ENCODE data around the gene BLTP3A.

BLTP3A gene

DNA sequence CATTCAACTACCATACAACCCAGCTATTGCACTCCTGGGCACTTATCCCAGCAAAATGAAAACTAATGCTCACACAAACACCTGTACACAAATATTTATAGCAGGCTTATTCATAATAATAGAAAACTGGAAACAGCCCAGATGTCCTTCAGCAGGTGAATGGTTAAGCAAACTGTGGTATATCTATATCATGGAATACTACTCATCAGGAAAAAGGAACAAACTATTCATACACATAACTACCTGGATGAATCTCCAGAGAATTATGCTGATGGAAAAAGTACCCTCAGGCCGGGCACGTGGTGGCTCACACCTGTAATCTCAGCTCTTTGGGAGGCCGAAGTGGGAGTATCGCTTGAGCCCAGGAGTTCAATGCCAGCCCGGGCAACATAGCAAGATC, 3.8 kb upstream of the BLTP3A start:
- POLR2A ChIA-PET: no interaction called here
- CTCF ChIA-PET: no interaction called here
- no peak for DNase-seq (ENCODE audit: extremely low spot score)
- TF ChIP-seq, protein P1, sequence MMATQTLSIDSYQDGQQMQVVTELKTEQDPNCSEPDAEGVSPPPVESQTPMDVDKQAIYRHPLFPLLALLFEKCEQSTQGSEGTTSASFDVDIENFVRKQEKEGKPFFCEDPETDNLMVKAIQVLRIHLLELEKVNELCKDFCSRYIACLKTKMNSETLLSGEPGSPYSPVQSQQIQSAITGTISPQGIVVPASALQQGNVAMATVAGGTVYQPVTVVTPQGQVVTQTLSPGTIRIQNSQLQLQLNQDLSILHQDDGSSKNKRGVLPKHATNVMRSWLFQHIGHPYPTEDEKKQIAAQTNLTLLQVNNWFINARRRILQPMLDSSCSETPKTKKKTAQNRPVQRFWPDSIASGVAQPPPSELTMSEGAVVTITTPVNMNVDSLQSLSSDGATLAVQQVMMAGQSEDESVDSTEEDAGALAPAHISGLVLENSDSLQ (IDR thresholded peaks at IDR 0.05): no peak
- no peak for TF ChIP-seq SP1 (IDR thresholded peaks at IDR 0.05)
- TF ChIP-seq FOXK2 (IDR thresholded peaks at IDR 0.05): no peak

DNA sequence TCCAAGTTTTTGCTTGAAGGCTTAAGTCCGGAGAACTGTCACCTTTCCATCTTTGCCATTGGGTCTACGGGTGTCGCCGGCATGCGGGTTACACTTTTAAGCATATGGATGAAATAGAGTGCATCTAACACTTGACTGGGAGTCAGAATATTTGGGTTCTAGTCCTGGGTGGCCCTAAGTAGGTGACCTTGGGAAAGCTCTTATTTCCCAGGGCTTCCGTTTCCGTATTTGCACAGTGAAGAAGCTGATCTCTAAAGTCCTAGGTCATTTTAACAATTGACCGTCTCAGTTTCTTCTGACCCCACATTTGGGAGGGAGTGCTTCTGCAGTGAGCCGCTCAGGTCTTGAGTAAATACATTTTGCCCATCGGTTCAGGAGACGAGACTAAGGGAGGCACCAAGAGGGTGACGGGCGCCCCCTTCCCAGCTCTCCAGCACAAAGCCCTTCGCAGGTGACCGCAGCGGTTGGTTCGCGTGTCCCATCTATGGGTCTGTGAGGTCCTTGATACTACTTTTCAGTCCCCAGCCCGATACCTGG, 651 bp upstream of the BLTP3A start:
- no peak for DNase-seq (ENCODE audit: extremely low spot score)
- CTCF ChIA-PET: interaction anchor here (0.6 to 1.6 kb wide), 5 partner anchors 9 to 1559 kb away, joined by 3 to 6 read pairs (median 3); no protein-coding TSS in a partner anchor
- POLR2A ChIA-PET: interaction anchor here (0.5 to 3.2 kb wide), 16 partner anchors 8 to 135 kb away, joined by 3 to 30 read pairs (median 5); partner anchors contain the start of genes ANKS1A, ILRUN, SNRPC and TAF11
- TF ChIP-seq L3MBTL2 (conservative IDR thresholded peaks at IDR 0.05) (0 out of 2 replicates have a peak, but pooled peaks have one; percentile 22), HDGF (IDR thresholded peaks at IDR 0.05; ENCODE audit: borderline replicate concordance) (no peak)

DNA sequence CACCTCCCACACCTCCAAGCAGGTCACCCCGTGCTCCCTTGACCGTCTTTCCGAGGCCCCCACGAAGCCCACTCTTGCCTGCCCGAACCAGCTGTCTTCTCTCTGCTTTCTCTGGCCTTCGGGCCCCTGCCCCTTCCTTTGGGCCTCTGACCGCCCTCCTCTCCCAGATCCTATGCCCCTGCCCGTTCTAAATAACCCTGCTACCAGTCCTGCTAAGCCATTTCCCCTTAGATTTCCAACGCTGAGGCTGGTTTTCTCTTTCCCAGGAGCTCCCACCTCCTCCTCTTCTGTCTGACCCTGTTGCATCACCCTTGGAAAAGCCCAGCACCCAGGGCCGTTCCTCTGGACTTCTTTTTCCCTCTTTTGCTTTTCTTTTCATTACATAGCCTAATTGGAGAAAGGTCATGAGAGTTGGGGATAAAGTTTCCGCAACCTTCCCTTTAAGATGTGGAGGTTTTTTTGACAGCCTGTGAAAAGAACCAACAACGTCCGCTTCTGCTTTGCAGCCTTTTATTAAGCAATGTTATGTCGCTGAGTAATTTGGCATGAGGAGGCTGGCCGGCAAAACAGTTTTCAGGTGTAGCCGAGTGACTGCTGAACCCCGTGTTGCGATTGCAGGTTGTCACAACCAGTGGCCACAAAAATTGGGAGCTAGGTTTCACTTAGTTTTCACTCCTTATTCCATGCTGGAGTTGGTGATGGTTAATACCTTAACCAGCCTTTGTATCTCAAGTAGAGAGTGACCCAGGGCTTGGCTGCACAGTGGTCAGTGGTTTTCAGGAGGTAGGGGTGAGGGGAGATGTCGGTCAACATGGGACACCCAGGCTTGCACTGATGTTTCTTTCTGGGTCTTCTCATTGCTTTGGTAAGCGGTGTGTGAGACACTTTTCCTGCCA, 970 bp downstream of the BLTP3A start:
- peak; percentile 31 for DNase-seq (ENCODE audit: extremely low spot score)
- CTCF ChIA-PET: interaction anchor here (0.6 to 1.6 kb wide), 2 partner anchors 13 to 195 kb away, joined by 3 to 4 read pairs; no protein-coding TSS in a partner anchor
- POLR2A ChIA-PET: interaction anchor here (0.7 to 3.2 kb wide), 13 partner anchors 9 to 151 kb away, joined by 3 to 30 read pairs (median 7); partner anchors contain the start of genes ANKS1A, ILRUN, SNRPC and TAF11
- no peak for TF ChIP-seq BHLHE40 (IDR thresholded peaks at IDR 0.05; ENCODE audit: borderline replicate concordance)
- peak; percentile 57; the same call in 1 of the 2 replicates for TF ChIP-seq L3MBTL2 (conservative IDR thresholded peaks at IDR 0.05)
- no peak for TF ChIP-seq HDGF (IDR thresholded peaks at IDR 0.05; ENCODE audit: borderline replicate concordance)

DNA sequence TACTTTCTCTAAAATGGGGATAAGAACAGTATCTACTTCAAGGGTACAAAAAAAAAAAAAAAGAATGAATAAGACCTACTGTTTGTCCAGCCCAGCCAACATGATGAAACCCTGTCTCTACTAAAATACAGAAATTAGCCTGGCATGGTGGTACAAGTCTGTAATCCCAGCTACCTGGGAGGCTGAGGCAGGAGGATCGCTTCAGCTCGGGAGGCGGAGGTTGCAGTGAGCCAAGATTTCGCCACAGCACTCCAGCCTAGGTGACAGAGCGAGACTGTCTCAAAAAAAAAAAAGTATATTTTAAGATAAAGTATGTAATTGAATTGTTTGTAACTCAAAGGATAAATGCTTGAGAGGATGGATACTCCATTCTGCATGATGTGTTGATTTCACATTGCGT, 2.0 kb downstream of the BLTP3A start:
- ChIA-PET POLR2A (interaction anchor here (1.2 kb wide), 1 partner anchor 94 kb away, joined by 3 read pairs; the partner anchor contains the start of gene TAF11), CTCF (no interaction called here)
- no peak for DNase-seq (ENCODE audit: extremely low spot score)
- TF ChIP-seq SP1 (IDR thresholded peaks at IDR 0.05): no peak

DNA sequence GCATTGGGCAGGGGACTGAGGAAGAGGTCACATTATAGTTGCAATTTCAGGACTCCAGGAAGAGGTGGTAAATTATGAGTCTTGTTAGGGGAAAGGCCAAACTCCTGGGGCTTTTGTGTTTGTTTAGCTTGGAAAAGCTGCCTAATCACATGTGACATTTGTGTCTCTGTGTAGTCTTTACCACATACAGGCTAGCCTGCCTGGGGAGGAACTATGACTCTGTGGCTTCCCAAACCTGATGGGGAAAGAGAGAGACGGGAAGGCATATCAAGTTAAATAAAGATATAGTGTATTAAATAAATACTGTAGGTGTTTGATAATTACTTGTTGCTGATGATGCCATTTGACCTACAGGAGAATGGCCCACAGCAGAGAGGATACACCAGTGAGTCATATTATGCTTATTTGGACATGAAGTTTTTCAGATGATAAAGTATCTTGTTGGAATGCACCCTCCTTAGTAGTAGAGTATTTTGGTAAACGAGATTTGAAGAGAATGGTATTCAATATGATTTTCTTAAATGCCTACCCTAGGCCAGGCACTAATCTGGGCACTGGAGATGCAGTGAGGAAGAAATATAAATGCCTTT, 4.0 kb downstream of the BLTP3A start:
- ChIA-PET CTCF (no interaction called here), POLR2A (no interaction called here)
- no peak for TF ChIP-seq FOXA1 (IDR thresholded peaks at IDR 0.05)
- no peak for TF ChIP-seq SP1 (IDR thresholded peaks at IDR 0.05)
- TF ChIP-seq ELF4 (IDR thresholded peaks at IDR 0.05): no peak
- TF ChIP-seq ARNT (IDR thresholded peaks at IDR 0.05): no peak
- no peak for TF ChIP-seq BHLHE40 (IDR thresholded peaks at IDR 0.05; ENCODE audit: borderline replicate concordance)
- TF ChIP-seq ZNF384 (IDR thresholded peaks at IDR 0.05): no peak
- TF ChIP-seq FOXM1 (IDR thresholded peaks at IDR 0.05; ENCODE audit: borderline replicate concordance): no peak
- TF ChIP-seq, protein P1 (IDR thresholded peaks at IDR 0.05): no peak; the same call in 1 of the 2 replicates
- no peak for TF ChIP-seq SUZ12 (IDR thresholded peaks at IDR 0.05)
- TF ChIP-seq L3MBTL2 (conservative IDR thresholded peaks at IDR 0.05): no peak
- no peak for TF ChIP-seq TARDBP (IDR thresholded peaks at IDR 0.05)
- no peak for TF ChIP-seq FOXK2 (IDR thresholded peaks at IDR 0.05)
- no peak for TF ChIP-seq NFRKB (IDR thresholded peaks at IDR 0.05)
- DNase-seq (ENCODE audit: extremely low spot score): no peak

DNA sequence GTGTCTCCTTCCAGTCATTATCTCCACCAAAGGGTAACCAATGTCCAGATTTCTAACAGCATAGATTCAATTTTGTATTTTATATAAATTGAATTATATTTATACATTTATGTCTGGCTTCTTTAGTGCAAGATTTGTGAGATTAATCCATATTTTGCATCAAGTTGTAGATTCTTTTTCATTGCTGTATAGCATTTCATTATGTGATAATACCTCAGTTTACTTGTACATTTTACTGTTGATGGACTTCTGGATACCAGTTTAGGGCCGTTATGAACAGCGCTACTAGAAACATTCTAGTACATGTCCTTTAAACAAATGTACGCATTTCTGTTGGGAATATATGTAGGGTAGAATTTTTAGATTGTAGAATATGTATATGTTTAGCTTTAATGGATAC, 6.2 kb downstream of the BLTP3A start:
- TF ChIP-seq, protein P1 (IDR thresholded peaks at IDR 0.05): no peak
- TF ChIP-seq LEF1 (IDR thresholded peaks at IDR 0.05; ENCODE audit: borderline replicate concordance): no peak
- no peak for TF ChIP-seq HDGF (IDR thresholded peaks at IDR 0.05; ENCODE audit: borderline replicate concordance)
- TF ChIP-seq SUZ12 (IDR thresholded peaks at IDR 0.05): no peak
- TF ChIP-seq CTBP1 (IDR thresholded peaks at IDR 0.05; ENCODE audit: borderline replicate concordance): no peak
- no peak for TF ChIP-seq NFRKB (IDR thresholded peaks at IDR 0.05)
- TF ChIP-seq ELF4 (IDR thresholded peaks at IDR 0.05): no peak
- TF ChIP-seq ZNF384 (IDR thresholded peaks at IDR 0.05): no peak
- TF ChIP-seq BHLHE40 (IDR thresholded peaks at IDR 0.05; ENCODE audit: borderline replicate concordance): no peak
- TF ChIP-seq FOXM1 (IDR thresholded peaks at IDR 0.05; ENCODE audit: borderline replicate concordance): no peak
- ChIA-PET CTCF (no interaction called here), POLR2A (no interaction called here)
- no peak for DNase-seq (ENCODE audit: extremely low spot score)

DNA sequence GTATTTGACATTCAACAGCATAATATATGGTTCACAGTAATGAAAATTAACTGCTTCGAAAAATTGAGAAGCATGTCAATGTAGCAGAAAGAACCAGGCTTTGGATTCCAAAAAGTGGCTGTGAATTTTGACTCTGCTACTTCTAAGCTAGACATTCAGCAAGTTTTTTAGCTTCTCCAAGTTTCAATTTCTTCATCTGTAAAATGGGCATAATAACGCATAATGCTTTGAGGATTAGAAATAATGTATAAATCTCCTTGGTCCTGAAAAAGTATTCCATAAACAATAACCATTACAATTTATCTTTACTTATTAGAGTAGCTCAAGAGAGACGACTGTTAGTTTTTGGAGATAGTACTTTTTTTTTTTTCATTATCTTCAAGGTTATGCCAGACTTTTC, 7.7 kb downstream of the BLTP3A start:
- DNase-seq (ENCODE audit: extremely low spot score): no peak
- no peak for TF ChIP-seq FOXM1 (IDR thresholded peaks at IDR 0.05; ENCODE audit: borderline replicate concordance)
- TF ChIP-seq, protein P1 (IDR thresholded peaks at IDR 0.05): no peak
- no peak for TF ChIP-seq TARDBP (IDR thresholded peaks at IDR 0.05)
- TF ChIP-seq ELF4 (IDR thresholded peaks at IDR 0.05): no peak
- TF ChIP-seq FOXA1 (IDR thresholded peaks at IDR 0.05): no peak
- TF ChIP-seq HDGF (IDR thresholded peaks at IDR 0.05; ENCODE audit: borderline replicate concordance): no peak
- TF ChIP-seq BHLHE40 (IDR thresholded peaks at IDR 0.05; ENCODE audit: borderline replicate concordance): no peak
- no peak for TF ChIP-seq NFRKB (IDR thresholded peaks at IDR 0.05)
- TF ChIP-seq SP1 (IDR thresholded peaks at IDR 0.05): no peak
- TF ChIP-seq L3MBTL2 (conservative IDR thresholded peaks at IDR 0.05): no peak
- TF ChIP-seq CTBP1 (IDR thresholded peaks at IDR 0.05; ENCODE audit: borderline replicate concordance): no peak
- TF ChIP-seq ZNF384 (IDR thresholded peaks at IDR 0.05): no peak
- no peak for TF ChIP-seq SUZ12 (IDR thresholded peaks at IDR 0.05)
- POLR2A ChIA-PET: no interaction called here
- CTCF ChIA-PET: no interaction called here
